GM10266 (cell line): Measurements from ENCODE around the gene FYB1.

Source experiments
- DNase-seq: peaks from one replicate; pipeline ENCODE4 v3.0.0; 2012; ENCODE audit errors: extremely low spot score
- TF ChIP-seq, protein P1 (sequence below): IDR thresholded peaks from 2 replicates; pipeline ENCODE4 v1.5.1; 2012; ENCODE audit warnings: mild to moderate bottlenecking, low read depth; ENCODE audit not compliant: control insufficient read depth, insufficient read depth; ENCODE audit errors: missing control alignments

The FYB1 gene

DNA sequence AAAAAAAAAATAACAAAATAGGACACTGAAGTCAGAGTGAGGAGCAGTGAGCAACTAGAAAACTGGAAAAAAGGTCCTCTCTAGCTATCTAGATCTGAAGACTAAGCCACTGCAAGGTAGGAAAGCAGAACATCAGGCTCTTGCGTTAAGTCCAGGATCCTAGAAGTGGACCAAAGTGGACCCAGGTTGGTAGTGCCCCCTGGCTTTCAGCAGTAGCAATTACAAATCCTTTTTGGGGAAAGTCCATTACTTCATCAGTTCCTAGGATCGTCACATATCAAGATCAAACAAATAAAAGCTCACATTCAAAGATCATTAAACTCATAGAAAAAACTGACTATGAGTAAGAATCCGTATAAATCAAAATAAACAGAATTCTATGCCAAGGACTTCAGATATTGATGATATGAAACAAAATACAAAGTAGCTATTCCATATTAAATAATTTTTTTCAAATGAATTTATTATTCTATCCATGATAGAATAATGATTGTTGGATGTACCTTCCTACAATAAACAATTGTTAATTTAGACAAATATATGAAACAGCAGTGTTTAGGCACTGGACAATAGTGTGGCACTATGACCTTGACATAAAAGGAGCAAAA, 138.7 kb downstream of the FYB1 start:
- TF ChIP-seq, protein P1, sequence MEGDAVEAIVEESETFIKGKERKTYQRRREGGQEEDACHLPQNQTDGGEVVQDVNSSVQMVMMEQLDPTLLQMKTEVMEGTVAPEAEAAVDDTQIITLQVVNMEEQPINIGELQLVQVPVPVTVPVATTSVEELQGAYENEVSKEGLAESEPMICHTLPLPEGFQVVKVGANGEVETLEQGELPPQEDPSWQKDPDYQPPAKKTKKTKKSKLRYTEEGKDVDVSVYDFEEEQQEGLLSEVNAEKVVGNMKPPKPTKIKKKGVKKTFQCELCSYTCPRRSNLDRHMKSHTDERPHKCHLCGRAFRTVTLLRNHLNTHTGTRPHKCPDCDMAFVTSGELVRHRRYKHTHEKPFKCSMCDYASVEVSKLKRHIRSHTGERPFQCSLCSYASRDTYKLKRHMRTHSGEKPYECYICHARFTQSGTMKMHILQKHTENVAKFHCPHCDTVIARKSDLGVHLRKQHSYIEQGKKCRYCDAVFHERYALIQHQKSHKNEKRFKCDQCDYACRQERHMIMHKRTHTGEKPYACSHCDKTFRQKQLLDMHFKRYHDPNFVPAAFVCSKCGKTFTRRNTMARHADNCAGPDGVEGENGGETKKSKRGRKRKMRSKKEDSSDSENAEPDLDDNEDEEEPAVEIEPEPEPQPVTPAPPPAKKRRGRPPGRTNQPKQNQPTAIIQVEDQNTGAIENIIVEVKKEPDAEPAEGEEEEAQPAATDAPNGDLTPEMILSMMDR: peak; percentile 80
- DNase-seq: peak; percentile 42

DNA sequence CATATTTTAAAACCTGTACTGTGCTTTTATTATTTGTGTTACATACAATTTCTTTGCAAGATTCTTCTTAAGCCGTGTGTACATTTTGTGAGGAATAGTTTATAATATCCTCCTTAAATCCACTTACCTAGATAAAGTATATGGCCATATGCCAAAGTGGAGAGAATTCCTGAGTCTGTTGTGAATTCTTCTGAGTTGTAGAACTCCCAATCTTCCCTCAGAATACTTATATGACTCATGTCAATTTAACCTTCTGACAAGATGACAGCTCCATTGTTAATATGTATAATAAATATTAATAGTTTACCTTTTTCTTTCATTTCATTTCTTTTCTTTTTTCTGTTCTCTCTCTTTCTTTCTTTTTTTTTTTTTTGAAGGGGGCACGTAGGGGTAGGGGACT, 139.2 kb downstream of the FYB1 start:
- no peak for DNase-seq
- TF ChIP-seq, protein P1: no peak

DNA sequence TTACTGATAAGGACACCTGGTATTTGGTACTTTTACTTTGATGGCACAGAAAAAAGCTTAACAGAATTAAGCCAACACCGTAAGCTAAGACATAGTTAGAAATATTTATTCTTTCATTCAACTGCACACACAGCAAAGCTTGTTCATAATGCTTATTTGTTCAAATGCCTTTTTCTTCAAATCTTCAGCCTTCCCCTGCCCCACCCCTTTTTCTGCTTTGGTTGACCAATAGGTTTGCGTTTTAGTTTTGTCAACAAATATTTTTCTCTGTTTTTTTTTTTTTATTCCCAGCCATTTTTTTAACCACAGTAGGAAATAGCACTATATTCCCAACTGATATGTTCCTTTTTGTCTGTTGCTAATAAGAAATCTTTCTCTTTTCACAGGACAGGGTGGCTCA, 140.2 kb downstream of the FYB1 start:
- TF ChIP-seq, protein P1: no peak
- no peak for DNase-seq

DNA sequence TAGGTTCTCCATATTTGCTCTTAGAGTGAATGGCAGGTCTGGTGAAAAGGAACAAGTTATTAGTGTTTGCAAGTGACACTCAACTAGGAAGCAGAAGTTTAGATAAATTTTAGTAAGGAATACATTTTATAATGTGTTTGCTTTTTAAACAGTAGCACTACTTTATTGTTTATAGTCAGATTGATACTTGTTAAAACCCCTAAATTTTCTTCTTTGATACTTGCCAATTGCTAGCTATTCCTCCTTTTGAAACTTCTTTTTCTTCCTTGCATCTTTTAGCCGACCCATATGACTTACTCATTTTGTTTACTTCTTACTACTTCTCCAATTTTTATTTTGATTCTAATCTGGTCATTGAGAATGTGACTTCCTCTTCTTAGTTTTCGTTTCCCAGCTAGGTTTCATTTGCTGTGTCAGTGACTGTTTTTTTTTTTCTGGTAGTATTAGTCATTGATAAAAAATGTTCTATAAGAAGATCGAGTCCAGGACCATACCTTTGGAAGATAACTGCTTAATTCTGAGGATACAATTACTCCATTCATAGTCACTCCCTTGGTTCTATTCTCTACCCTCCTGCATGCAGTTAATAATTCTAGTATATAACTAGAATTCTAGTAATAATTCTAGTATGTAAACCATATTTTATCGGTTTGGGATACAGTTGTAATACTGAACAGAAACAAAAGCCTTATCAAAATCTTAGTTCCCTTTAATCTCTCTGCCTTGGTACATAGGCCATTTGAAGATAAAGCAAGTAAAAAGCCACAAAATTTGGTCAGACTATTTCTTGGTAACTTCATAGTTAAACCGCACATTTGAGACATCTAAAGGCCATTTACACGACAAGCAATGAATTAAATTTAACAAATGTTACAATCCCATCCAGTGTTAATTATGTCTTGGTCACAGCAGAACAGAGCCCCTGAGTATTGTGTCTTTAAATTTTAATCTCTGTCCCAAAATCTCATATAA, 142.3 kb downstream of the FYB1 start:
- DNase-seq: peak; percentile 50
- TF ChIP-seq, protein P1: no peak

DNA sequence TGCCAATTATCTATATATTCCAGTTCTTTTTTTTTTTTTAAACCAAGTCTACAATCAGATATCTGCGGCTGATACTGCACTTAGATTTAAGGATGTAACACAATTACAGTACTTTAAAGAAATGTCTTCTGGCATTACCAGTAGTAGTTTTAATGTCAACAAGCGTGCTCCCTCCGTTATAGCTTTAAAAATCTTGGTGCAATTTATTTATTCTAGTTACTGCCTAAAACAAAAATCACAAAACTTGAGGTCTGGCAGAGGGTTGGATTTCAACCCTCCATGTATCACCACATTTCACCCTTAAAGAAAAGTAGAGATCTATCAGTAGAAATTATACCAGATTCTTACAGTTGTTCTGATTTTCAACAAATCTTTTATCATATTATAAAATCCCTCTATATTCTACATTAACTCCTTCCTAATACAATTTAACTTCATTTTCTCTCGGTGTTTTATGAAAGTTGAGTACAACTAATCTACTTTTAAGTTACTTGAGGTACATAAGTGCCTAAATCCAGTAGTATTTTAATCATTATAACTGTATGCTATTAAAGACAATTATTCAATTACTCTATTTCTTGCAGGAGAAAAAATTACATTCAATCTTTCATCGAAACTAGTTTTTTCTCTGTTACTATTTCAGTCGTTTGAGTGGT, 143.1 kb downstream of the FYB1 start:
- DNase-seq: no peak

DNA sequence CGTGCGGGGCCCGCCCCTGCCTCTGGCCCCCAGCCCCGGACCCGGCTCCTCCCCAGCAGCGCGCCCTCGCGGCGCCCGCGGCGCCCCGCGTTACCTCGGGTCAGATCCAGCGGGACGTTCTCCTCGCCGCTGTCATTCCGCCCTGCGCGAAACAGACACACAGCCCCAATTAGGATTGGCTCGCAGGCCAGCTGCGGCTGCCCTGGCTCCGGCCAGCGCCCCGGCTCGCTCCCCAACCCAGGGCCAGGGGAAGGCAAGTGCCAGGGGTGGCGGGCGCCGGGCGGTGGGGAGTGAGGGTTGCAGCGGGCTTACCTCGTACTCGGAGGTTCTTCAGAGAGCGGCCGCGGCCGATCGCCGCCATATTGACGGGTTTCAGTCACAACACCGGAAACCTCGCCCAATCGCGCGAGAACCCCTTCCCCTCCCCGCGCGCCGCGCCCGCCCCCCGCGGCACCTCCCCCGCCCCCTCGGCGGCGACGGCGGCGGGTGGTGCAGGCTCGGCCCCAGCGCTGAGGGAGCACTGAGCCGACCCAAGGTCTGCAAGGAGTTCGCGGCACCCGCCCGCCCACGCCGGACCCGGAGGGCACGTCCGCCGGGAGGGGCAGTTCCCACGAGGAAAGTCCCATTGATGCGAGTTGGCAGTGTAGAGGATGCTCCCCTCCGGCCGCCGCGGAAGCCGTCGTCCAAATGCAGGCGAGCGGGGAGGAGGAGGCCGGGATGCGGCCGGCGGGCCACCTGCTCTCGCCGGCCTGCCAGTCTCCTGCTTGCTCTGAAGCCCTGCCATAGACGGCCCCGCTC, 145.1 kb downstream of the FYB1 start, which contains the start of gene RICTOR:
TSS of gene RICTOR (minus strand) at position 383 of the 798 bp plus-strand sequence. CDS start at position 361, 22 bp downstream.
- TF ChIP-seq, protein P1: no peak
- peak; percentile 96 for DNase-seq

More for the DNA sequence above, 143.1 kb downstream of the FYB1 start:
- TF ChIP-seq, protein P1: no peak
